Loucy (cell line): ENCODE data around the gene DEUP1.

Experiments used
- H2AFZ ChIP-seq: fragments of 200-600 bp; sonication (generic); 2 replicates; pipeline ENCODE4 v1.6.0; 2016; ENCODE audit warnings: antibody characterized with exemption, mild to moderate bottlenecking, low read length, moderate library complexity
- H3F3A ChIP-seq: fragments of 200-600 bp; 2 replicates; pipeline ENCODE4 v1.6.0; 2016; ENCODE audit warnings: antibody characterized with exemption, low read depth, mild to moderate bottlenecking
- H3K27me3 ChIP-seq: fragments of 200-600 bp; sonication (generic); 2 replicates; pipeline ENCODE4 v1.6.1; 2014; ENCODE audit warnings: low read length, mild to moderate bottlenecking; ENCODE audit not compliant: insufficient read depth, poor library complexity, severe bottlenecking
- H3K36me3 ChIP-seq: fragments of 200-600 bp; sonication (generic); 2 replicates; pipeline ENCODE4 v1.6.1; 2016; ENCODE audit warnings: low read length; ENCODE audit not compliant: insufficient read depth
- H3K4me1 ChIP-seq: fragments of 200-600 bp; sonication (generic); 2 replicates; pipeline ENCODE4 v1.5.1; 2014; ENCODE audit warnings: low read length, mild to moderate bottlenecking; ENCODE audit not compliant: insufficient read depth, poor library complexity, severe bottlenecking
- H3K4me2 ChIP-seq: fragments of 200-600 bp; sonication (generic); 2 replicates; pipeline ENCODE4 v1.6.0; 2014; ENCODE audit warnings: antibody characterized with exemption, low read length, low read depth, mild to moderate bottlenecking; ENCODE audit not compliant: poor library complexity, severe bottlenecking
- H3K4me3 ChIP-seq: fragments of 200-600 bp; sonication (generic); 2 replicates; pipeline ENCODE4 v1.5.1; 2014; ENCODE audit warnings: low read length, mild to moderate bottlenecking, mixed read lengths; ENCODE audit not compliant: poor library complexity, severe bottlenecking
- H3K79me2 ChIP-seq: fragments of 200-600 bp; sonication (generic); 2 replicates; pipeline ENCODE4 v1.6.1; 2014; ENCODE audit warnings: low read length; ENCODE audit not compliant: insufficient read depth
- H3K9ac ChIP-seq: fragments of 200-600 bp; sonication (generic); 2 replicates; pipeline ENCODE4 v1.6.0; 2014; ENCODE audit warnings: mild to moderate bottlenecking, low read depth, low read length, moderate library complexity; ENCODE audit not compliant: poor library complexity, severe bottlenecking
- H3K9me2 ChIP-seq: fragments of 200-600 bp; sonication (generic); replicated peaks from 2 replicates; pipeline ENCODE4 v1.6.1; 2016; ENCODE audit warnings: low read depth, low read length, mixed read lengths
- H3K9me3 ChIP-seq: fragments of 200-600 bp; sonication (generic); 2 replicates; pipeline ENCODE4 v1.6.1; 2014; ENCODE audit warnings: mild to moderate bottlenecking, antibody characterized with exemption, low read length, low read depth; ENCODE audit not compliant: insufficient read depth
- H4K20me1 ChIP-seq: fragments of 200-600 bp; sonication (generic); 2 replicates; pipeline ENCODE4 v1.6.0; 2014; ENCODE audit warnings: antibody characterized with exemption, low read length, mild to moderate bottlenecking; ENCODE audit not compliant: insufficient read depth, poor library complexity, severe bottlenecking
- CTCF ChIP-seq: fragments of 200-600 bp; sonication (generic); conservative IDR thresholded peaks from 2 replicates; pipeline ENCODE4 v1.5.1; 2014; ENCODE audit warnings: mild to moderate bottlenecking, antibody characterized with exemption, low read length
- EZH2phosphoT487 ChIP-seq: fragments of 200-600 bp; IDR thresholded peaks from 2 replicates; pipeline ENCODE4 v1.6.1; 2018; ENCODE audit warnings: antibody characterized with exemption, mild to moderate bottlenecking, moderate library complexity, borderline replicate concordance

Gene DEUP1

DNA sequence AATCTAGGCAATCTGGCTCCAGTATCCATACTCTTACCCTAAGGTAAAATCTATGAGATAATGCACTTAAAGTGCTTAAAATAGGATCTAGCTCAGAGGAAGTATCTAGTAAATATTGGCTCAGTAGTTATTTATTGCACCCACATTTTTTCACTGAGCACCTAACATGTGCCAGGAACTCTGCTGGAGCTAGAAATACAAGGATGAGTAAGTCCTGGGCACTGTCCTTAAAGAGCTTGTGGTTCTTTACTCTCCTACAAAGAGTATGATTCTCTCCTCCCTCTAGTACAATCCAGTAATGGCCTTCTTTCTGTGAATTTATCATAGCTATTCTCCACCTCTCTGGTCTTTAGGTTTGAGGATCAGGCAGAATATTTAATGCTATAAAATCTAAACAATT, 59.2 kb downstream of the DEUP1 start:
- no peaks in the 10 kb centered on the region for H3K4me1 ChIP-seq
- H3K9ac ChIP-seq: no peak overlapping the region
- no peaks in the 10 kb centered on the region for H3F3A ChIP-seq
- H2AFZ ChIP-seq: no peak overlapping the region
- no peaks in the 10 kb centered on the region for H3K27me3 ChIP-seq
- no peaks in the 10 kb centered on the region for H3K9me2 ChIP-seq
- H3K4me2 ChIP-seq: no peak overlapping the region
- H4K20me1 ChIP-seq: no peaks in the 10 kb centered on the region
- no peak overlapping the region for H3K4me3 ChIP-seq
- H3K79me2 ChIP-seq: no peaks in the 10 kb centered on the region
- no peak for TF ChIP-seq EZH2phosphoT487
- no peak for TF ChIP-seq CTCF
- no peaks in the 10 kb centered on the region for H3K9me3 ChIP-seq
- no peaks in the 10 kb centered on the region for H3K36me3 ChIP-seq

DNA sequence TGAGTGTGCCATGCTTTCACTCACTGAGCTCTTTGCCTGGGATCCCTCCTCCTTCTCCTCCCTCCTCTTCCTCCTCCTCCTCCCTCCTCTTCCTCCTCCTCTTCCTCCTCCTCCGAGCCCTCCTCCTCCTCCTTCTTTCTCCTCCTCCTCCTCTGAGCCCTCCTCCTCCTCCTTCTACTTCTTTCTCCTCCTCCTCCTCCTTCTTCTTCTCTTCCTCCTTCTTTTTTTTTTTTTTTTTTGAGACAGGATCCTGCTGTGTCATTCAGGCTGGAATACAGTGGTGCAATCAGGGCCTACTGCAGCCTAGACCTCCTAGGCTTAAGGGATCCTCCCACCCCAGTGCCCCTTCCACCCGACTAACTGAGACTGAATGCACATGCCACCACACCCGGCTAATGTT, 62.3 kb downstream of the DEUP1 start:
- Histone ChIP-seq H3K9me2 (no peaks in the 10 kb centered on the region), H3K9ac (no peak overlapping the region), H3K79me2 (no peaks in the 10 kb centered on the region), H3K36me3 (no peaks in the 10 kb centered on the region), H3K4me2 (no peak overlapping the region), H3K9me3 (no peaks in the 10 kb centered on the region), H4K20me1 (no peaks in the 10 kb centered on the region), H3K4me1 (no peaks in the 10 kb centered on the region), H3F3A (no peaks in the 10 kb centered on the region), H3K27me3 (no peaks in the 10 kb centered on the region), H3K4me3 (no peak overlapping the region), H2AFZ (no peak overlapping the region)
- TF ChIP-seq EZH2phosphoT487 (no peak), CTCF (no peak)

GRCh38 chr11:93393386-93393785, 62.8 kb downstream of the DEUP1 start:
- no peaks in the 10 kb centered on the region for H3K27me3 ChIP-seq
- H2AFZ ChIP-seq: no peak overlapping the region
- H3K4me2 ChIP-seq: no peak overlapping the region
- no peak overlapping the region for H3K4me3 ChIP-seq
- H3F3A ChIP-seq: no peaks in the 10 kb centered on the region
- no peaks in the 10 kb centered on the region for H3K79me2 ChIP-seq
- H3K36me3 ChIP-seq: no peaks in the 10 kb centered on the region
- H3K4me1 ChIP-seq: no peaks in the 10 kb centered on the region
- H3K9ac ChIP-seq: no peak overlapping the region
- H3K9me2 ChIP-seq: no peaks in the 10 kb centered on the region
- no peaks in the 10 kb centered on the region for H3K9me3 ChIP-seq
- no peaks in the 10 kb centered on the region for H4K20me1 ChIP-seq
- TF ChIP-seq EZH2phosphoT487 (no peak), CTCF (no peak)
